Chondrocyte (in vitro differentiated cells): ENCODE data around the gene MICAL1. TPM values are rescaled to one million over a fixed set of nuclear protein-coding genes. Genes with fewer than 3 reads are reported as not detected.

ENCODE experiments used
- DNase-seq: peaks from one replicate; pipeline ENCODE4 v3.0.0; 2021; ENCODE audit warnings: mixed read lengths, low spot score
- H3K27ac Mint-ChIP-seq: one replicate; pipeline ENCODE4 v1.8.0; 2021; ENCODE audit warnings: mild to moderate bottlenecking, moderate library complexity, mixed read lengths; ENCODE audit not compliant: unreplicated experiment
- H3K27me3 Mint-ChIP-seq: 2 replicates; pipeline ENCODE4 v1.8.0; 2021; ENCODE audit warnings: low read depth, mixed read lengths
- H3K36me3 Mint-ChIP-seq: 2 replicates; pipeline ENCODE4 v1.8.0; 2021; ENCODE audit warnings: low read depth, mixed read lengths
- H3K4me1 Mint-ChIP-seq: 2 replicates; pipeline ENCODE4 v1.8.0; 2021; ENCODE audit warnings: low read depth, mild to moderate bottlenecking, mixed read lengths
- H3K4me3 Mint-ChIP-seq: one replicate; pipeline ENCODE4 v1.8.0; 2021; ENCODE audit warnings: mild to moderate bottlenecking, moderate library complexity, mixed read lengths; ENCODE audit not compliant: unreplicated experiment
- H3K9me3 Mint-ChIP-seq: 2 replicates; pipeline ENCODE4 v1.8.0; 2021; ENCODE audit warnings: low read depth, mixed read lengths
- total RNA-seq: library from RNA; stranded (reverse); gene quantifications from 3 replicates; pipeline ENCODE4 v1.2.1, GENCODE V29; 2021
- TF ChIP-seq, protein P1 (sequence below): fragments of 200-600 bp; sonication (generic); IDR thresholded peaks from 2 replicates; pipeline ENCODE4 v1.5.0; 2021; ENCODE audit warnings: antibody characterized with exemption, mild to moderate bottlenecking, moderate library complexity

Gene MICAL1
- total RNA-seq, 1 donor from 2014 or later: 102 TPM

DNA sequence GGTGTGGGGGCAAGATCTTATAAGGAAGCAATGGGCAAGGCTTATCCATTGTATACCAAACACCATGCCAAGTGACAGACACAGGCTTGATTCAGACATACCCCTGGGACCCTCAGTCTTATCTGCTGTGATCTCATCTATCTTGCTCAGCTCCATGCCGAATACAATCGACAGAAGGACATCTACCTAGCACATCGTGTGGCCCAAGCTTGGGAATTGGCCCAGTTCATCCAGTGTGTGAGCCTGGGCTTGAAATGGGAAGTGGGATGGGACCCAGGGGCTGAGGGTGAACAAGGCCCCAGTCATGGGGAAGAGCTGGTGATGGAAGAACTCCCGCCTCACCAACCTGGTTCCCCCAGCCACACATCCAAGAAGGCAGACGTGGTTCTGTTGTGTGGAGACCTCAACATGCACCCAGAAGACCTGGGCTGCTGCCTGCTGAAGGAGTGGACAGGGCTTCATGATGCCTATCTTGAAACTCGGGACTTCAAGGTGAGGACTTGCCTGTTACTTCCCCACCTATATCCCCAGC is 13.1 kb downstream of the MICAL1 start:
- TF ChIP-seq, protein P1, sequence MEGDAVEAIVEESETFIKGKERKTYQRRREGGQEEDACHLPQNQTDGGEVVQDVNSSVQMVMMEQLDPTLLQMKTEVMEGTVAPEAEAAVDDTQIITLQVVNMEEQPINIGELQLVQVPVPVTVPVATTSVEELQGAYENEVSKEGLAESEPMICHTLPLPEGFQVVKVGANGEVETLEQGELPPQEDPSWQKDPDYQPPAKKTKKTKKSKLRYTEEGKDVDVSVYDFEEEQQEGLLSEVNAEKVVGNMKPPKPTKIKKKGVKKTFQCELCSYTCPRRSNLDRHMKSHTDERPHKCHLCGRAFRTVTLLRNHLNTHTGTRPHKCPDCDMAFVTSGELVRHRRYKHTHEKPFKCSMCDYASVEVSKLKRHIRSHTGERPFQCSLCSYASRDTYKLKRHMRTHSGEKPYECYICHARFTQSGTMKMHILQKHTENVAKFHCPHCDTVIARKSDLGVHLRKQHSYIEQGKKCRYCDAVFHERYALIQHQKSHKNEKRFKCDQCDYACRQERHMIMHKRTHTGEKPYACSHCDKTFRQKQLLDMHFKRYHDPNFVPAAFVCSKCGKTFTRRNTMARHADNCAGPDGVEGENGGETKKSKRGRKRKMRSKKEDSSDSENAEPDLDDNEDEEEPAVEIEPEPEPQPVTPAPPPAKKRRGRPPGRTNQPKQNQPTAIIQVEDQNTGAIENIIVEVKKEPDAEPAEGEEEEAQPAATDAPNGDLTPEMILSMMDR: no peak

DNA sequence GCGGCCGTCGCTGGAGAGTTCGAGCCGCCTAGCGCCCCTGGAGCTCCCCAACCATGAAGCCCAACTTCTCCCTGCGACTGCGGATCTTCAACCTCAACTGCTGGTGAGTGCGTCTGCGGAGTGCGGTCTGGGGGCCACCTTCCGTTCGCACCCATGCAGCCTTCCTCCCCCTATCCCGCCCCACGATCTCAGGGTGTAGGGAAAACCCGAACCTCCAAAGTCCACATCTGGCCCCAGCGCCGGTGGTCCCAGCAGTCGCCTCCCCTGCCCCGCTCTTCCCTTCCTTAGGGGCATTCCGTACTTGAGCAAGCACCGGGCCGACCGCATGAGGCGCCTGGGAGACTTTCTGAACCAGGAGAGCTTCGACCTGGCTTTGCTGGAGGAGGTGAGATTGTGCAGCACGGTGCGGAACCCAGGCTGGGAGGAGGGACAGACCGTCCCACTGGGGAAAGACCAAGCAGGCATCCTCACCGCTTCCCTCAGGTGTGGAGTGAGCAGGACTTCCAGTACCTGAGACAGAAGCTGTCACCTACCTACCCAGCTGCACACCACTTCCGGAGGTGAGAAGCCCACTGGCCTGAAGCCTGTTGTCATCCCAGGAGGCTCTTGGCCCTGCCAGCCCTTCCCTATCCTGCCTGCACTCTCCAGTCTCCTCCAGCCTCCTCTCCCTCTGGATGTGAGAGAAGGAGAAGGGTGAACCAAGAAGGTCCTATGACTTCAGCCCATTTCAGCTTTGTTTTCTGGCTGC is 14.3 kb downstream of the MICAL1 start:
- DNase-seq: no peak
- Mint-ChIP-seq H3K27me3 (no peaks in the 10 kb centered on the region), H3K27ac (peak overlapping the region; percentile 90), H3K36me3 (peaks cover 13% of the 10 kb centered on the region), H3K4me3 (peak overlapping the region; percentile 92), H3K9me3 (no peaks in the 10 kb centered on the region), H3K4me1 (peaks cover 22% of the 10 kb centered on the region)
- TF ChIP-seq, protein P1: peak; percentile 63

More for the DNA sequence above, 13.1 kb downstream of the MICAL1 start:
- peak overlapping the region; percentile 28 for H3K4me3 Mint-ChIP-seq
- H3K4me1 Mint-ChIP-seq: peaks cover 22% of the 10 kb centered on the region
- peaks cover 18% of the 10 kb centered on the region for H3K36me3 Mint-ChIP-seq
- H3K27ac Mint-ChIP-seq: no peak overlapping the region
- H3K27me3 Mint-ChIP-seq: no peaks in the 10 kb centered on the region
- H3K9me3 Mint-ChIP-seq: no peaks in the 10 kb centered on the region
- DNase-seq: no peak

DNA sequence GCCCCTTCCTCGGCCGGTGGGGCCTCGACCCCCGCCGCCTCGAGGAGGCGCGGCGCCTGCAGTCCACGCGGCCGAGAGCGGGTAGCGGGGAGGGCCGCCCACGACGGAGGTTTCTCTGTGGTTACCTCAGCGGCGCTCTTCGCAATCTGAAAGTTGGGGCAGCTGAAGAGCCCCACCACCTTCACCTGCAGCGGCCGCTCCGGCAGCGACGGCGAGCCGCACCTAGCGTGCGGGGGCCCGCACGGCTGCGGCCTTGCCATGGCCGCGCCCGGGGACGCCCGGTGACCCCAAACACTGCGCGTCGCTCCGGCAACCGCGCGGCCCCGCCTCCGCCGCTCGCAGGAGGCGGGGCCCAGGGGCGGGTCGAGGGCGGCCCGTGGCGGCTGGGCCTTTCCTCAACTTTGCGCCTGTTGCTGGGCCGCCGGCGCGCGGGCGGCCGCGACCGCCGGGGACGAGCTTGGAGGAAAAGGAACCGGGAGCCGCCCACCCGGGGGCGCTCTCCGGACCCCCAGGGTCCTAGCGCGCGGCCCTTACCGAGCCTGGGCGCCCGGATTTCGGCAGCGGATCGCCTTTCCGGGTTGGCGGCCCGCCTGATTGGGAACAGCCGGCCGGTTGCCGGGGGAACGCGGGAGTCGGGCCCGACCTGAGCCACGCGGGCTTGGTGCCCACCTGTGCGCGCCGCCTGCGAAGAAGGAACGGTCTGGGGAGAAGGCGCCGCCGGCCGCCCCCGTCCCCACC is 15.1 kb downstream of the MICAL1 start, which contains the start of the genes PPIL6 and SMPD2:
Gene PPIL6 (minus strand): TSS at position 298 of the 738 bp plus-strand sequence. CDS start 38 bp downstream, at position 260.
Gene SMPD2 (plus strand): TSS at position 394 of the 738 bp plus-strand sequence. CDS start 398 bp downstream, outside the sequence.
- no peak for DNase-seq
- TF ChIP-seq, protein P1: peak; percentile 71
- H3K36me3 Mint-ChIP-seq: peaks cover 8% of the 10 kb centered on the region
- peak within 1 kb of the TSS; percentile 90 for H3K27ac Mint-ChIP-seq
- peak within 1 kb of the TSS; percentile 92 for H3K4me3 Mint-ChIP-seq
- H3K4me1 Mint-ChIP-seq: peaks cover 22% of the 10 kb centered on the region
- H3K9me3 Mint-ChIP-seq: no peaks in the 10 kb centered on the region
- H3K27me3 Mint-ChIP-seq: no peaks in the 10 kb centered on the region

DNA sequence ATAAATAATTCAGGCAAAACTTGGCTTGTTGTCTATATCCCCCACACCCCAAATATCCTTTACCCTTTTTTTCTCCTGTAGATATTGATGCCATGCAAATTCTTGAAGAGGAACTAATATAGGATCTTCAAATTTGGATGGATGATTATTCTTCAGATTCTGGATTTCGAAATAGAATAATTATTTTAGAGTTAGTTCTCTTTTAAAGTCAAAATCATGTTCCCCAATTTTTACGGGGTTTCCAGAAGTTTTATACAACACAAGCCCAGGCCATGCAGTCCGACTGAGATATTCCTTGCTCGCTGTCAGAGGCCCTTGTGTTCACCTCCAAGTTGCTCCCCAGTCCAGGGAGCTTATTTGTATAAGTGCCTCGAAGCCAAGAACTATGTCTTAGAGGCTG is 19.5 kb downstream of the MICAL1 start:
- Mint-ChIP-seq H3K27me3 (no peaks in the 10 kb centered on the region), H3K27ac (no peak overlapping the region), H3K36me3 (no peaks in the 10 kb centered on the region), H3K9me3 (no peaks in the 10 kb centered on the region), H3K4me1 (peaks cover 6% of the 10 kb centered on the region), H3K4me3 (no peak overlapping the region)
- no peak for DNase-seq
- TF ChIP-seq, protein P1: no peak

DNA sequence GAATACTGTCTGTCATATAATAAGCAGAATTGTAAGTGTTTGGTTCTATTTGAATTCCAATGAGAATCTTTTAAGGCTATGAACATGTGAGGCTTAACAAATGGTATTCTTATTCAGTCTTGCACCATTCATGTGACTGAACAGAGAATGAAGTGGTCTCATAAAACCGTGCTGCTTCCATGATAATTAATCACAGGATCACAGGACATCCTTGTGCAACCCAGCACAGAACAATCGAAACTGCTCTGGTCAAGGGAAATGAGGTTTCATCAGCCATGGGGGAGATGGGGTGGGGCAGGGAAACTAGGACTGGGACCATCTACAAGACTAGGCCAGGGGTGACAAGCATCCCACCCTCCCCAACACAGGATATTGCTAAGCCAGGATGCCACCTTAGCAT is 21.1 kb downstream of the MICAL1 start:
- no peak for DNase-seq
- Mint-ChIP-seq H3K4me1 (no peaks in the 10 kb centered on the region), H3K9me3 (no peaks in the 10 kb centered on the region), H3K36me3 (no peaks in the 10 kb centered on the region), H3K4me3 (no peak overlapping the region), H3K27ac (no peak overlapping the region), H3K27me3 (no peaks in the 10 kb centered on the region)
- TF ChIP-seq, protein P1: no peak
